Liver (tissue), 3 donors: ENCODE results near the gene STAMBPL1.

Source experiments
- EGR1 ChIP-seq, 2 donors: IDR thresholded peaks; 2 replicates each; pipeline ENCODE4 v1.6.1; 2016 to 2018; ENCODE audit warnings: antibody characterized with exemption in 2 of 2, low read depth in 2 of 2
- GABPA ChIP-seq, 2 donors: IDR thresholded peaks in 1 of 2; conservative IDR thresholded peaks in 1 of 2; 2 replicates each; pipeline ENCODE4 v1.6.1; 2016; ENCODE audit warnings: antibody characterized with exemption in 2 of 2, mild to moderate bottlenecking in 1 of 2, moderate library complexity in 1 of 2
- MAX ChIP-seq: IDR thresholded peaks from 2 replicates; pipeline ENCODE4 v1.6.1; 2016; ENCODE audit warnings: antibody characterized with exemption
- TAF1 ChIP-seq: conservative IDR thresholded peaks from 2 replicates; pipeline ENCODE4 v1.6.1; 2016; ENCODE audit warnings: antibody characterized with exemption, mild to moderate bottlenecking
- TF ChIP-seq, protein P1 (sequence below): fragments of 150-350 bp; IDR thresholded peaks from 2 replicates; pipeline ENCODE4 v1.5.1; 2017; ENCODE audit warnings: improper control_type of control experiment, low read depth, low read length; ENCODE audit not compliant: missing input control
- TF ChIP-seq, protein P2 (sequence below): IDR thresholded peaks from 2 replicates; pipeline ENCODE4 v1.6.1; 2016; ENCODE audit warnings: antibody characterized with exemption, mild to moderate bottlenecking
- donor health status: healthy.
- donor health status: healthy.

GRCh38 chr10:88850712-88851111 is 29.3 kb upstream of the STAMBPL1 start:
- TF ChIP-seq GABPA (IDR thresholded peaks at IDR 0.05 in 1 of 2, conservative IDR thresholded peaks at IDR 0.05 in 1 of 2) (no peak), EGR1 (IDR thresholded peaks at IDR 0.05; ENCODE audit: low read depth in 2 of 2) (no peak), TAF1 (no peak), MAX (no peak)
- TF ChIP-seq, protein P1, sequence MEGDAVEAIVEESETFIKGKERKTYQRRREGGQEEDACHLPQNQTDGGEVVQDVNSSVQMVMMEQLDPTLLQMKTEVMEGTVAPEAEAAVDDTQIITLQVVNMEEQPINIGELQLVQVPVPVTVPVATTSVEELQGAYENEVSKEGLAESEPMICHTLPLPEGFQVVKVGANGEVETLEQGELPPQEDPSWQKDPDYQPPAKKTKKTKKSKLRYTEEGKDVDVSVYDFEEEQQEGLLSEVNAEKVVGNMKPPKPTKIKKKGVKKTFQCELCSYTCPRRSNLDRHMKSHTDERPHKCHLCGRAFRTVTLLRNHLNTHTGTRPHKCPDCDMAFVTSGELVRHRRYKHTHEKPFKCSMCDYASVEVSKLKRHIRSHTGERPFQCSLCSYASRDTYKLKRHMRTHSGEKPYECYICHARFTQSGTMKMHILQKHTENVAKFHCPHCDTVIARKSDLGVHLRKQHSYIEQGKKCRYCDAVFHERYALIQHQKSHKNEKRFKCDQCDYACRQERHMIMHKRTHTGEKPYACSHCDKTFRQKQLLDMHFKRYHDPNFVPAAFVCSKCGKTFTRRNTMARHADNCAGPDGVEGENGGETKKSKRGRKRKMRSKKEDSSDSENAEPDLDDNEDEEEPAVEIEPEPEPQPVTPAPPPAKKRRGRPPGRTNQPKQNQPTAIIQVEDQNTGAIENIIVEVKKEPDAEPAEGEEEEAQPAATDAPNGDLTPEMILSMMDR, result no peak
- TF ChIP-seq, protein P2, sequence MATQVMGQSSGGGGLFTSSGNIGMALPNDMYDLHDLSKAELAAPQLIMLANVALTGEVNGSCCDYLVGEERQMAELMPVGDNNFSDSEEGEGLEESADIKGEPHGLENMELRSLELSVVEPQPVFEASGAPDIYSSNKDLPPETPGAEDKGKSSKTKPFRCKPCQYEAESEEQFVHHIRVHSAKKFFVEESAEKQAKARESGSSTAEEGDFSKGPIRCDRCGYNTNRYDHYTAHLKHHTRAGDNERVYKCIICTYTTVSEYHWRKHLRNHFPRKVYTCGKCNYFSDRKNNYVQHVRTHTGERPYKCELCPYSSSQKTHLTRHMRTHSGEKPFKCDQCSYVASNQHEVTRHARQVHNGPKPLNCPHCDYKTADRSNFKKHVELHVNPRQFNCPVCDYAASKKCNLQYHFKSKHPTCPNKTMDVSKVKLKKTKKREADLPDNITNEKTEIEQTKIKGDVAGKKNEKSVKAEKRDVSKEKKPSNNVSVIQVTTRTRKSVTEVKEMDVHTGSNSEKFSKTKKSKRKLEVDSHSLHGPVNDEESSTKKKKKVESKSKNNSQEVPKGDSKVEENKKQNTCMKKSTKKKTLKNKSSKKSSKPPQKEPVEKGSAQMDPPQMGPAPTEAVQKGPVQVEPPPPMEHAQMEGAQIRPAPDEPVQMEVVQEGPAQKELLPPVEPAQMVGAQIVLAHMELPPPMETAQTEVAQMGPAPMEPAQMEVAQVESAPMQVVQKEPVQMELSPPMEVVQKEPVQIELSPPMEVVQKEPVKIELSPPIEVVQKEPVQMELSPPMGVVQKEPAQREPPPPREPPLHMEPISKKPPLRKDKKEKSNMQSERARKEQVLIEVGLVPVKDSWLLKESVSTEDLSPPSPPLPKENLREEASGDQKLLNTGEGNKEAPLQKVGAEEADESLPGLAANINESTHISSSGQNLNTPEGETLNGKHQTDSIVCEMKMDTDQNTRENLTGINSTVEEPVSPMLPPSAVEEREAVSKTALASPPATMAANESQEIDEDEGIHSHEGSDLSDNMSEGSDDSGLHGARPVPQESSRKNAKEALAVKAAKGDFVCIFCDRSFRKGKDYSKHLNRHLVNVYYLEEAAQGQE, result no peak
